DND-41 (cell line): Measurements from ENCODE around the gene KRT2.

Experiments
- ATAC-seq: fragments of 200-7000 bp; cut with Tn5 transposase; 3 replicates; pipeline ENCODE4 v1.9.1; 2021; ENCODE audit warnings: low read depth; ENCODE audit not compliant: insufficient read depth
- DNase-seq: peaks from one replicate; pipeline ENCODE4 v3.0.0-alpha.2; 2020
- H2AFZ ChIP-seq: 2 replicates; pipeline ENCODE4 v1.6.0; 2012; ENCODE audit warnings: low read depth, low read length
- H3K27ac ChIP-seq: 2 replicates; pipeline ENCODE4 v1.5.1; 2012; ENCODE audit warnings: low read length, inconsistent platforms
- H3K27me3 ChIP-seq: fragments of 200-600 bp; sonication (generic); 2 replicates; pipeline ENCODE4 v1.6.0; 2012; ENCODE audit warnings: low read length, mild to moderate bottlenecking, inconsistent platforms; ENCODE audit not compliant: insufficient read depth, poor library complexity
- H3K36me3 ChIP-seq: 2 replicates; pipeline ENCODE4 v1.5.1; 2012; ENCODE audit warnings: low read length, inconsistent platforms; ENCODE audit not compliant: insufficient read depth
- H3K4me1 ChIP-seq: 2 replicates; pipeline ENCODE4 v1.5.1; 2012; ENCODE audit warnings: mild to moderate bottlenecking, low read length; ENCODE audit not compliant: insufficient read depth
- H3K4me2 ChIP-seq: 2 replicates; pipeline ENCODE4 v1.6.0; 2012; ENCODE audit warnings: mild to moderate bottlenecking, moderate library complexity, low read length, inconsistent platforms; ENCODE audit not compliant: insufficient read depth
- H3K4me3 ChIP-seq, 2 experiments: fragments of 200-600 bp in 1 of 2; shearing (Covaris generic) in 1 of 2; 2 replicates each; pipeline ENCODE4 v1.5.1; 2012 to 2016; ENCODE audit warnings: inconsistent platforms in 2 of 2, low read length in 2 of 2, mild to moderate bottlenecking in 2 of 2, low read depth in 1 of 2, moderate library complexity in 1 of 2
- H3K79me2 ChIP-seq: 2 replicates; pipeline ENCODE4 v1.6.0; 2012; ENCODE audit warnings: low read length, inconsistent platforms; ENCODE audit not compliant: insufficient read depth
- H3K9ac ChIP-seq: 2 replicates; pipeline ENCODE4 v1.6.0; 2012; ENCODE audit warnings: low read depth, mild to moderate bottlenecking, inconsistent platforms, low read length, moderate library complexity
- H3K9me3 ChIP-seq: 2 replicates; pipeline ENCODE4 v1.5.1; 2012; ENCODE audit warnings: low read length, moderate library complexity, mild to moderate bottlenecking, inconsistent platforms; ENCODE audit not compliant: insufficient read depth, severe bottlenecking
- H4K20me1 ChIP-seq: 2 replicates; pipeline ENCODE4 v1.6.0; 2012; ENCODE audit warnings: low read length; ENCODE audit not compliant: insufficient read depth
- CTCF ChIP-seq: IDR thresholded peaks from 2 replicates; pipeline ENCODE4 v1.5.1; 2012; ENCODE audit warnings: borderline replicate concordance, low read length, moderate library complexity, mild to moderate bottlenecking; ENCODE audit not compliant: poor library complexity, severe bottlenecking; ENCODE audit errors: extremely low read depth
- EZH2 ChIP-seq: IDR thresholded peaks from 3 replicates; pipeline ENCODE4 v1.6.1; 2012; ENCODE audit warnings: borderline replicate concordance, low read depth, mild to moderate bottlenecking, moderate library complexity, low read length, inconsistent platforms; ENCODE audit not compliant: severe bottlenecking

KRT2 gene

GRCh38 chr12:52688481-52688880 is 36.5 kb upstream of the KRT2 start:
- Histone ChIP-seq H3K9me3 (no peaks in the 10 kb centered on the region), H2AFZ (no peak overlapping the region), H3K4me2 (no peak overlapping the region), H3K36me3 (no peaks in the 10 kb centered on the region), H3K9ac (no peak overlapping the region), H3K4me3 (no peak overlapping the region), H3K79me2 (no peaks in the 10 kb centered on the region), H3K4me1 (no peaks in the 10 kb centered on the region), H4K20me1 (no peaks in the 10 kb centered on the region; the same call in 1 of the 2 replicates), H3K27ac (no peak overlapping the region), H3K27me3 (peaks cover 27% of the 10 kb centered on the region)
- TF ChIP-seq CTCF (no peak), EZH2 (no peak)
- ATAC-seq (no peak), DNase-seq (no peak)

DNA sequence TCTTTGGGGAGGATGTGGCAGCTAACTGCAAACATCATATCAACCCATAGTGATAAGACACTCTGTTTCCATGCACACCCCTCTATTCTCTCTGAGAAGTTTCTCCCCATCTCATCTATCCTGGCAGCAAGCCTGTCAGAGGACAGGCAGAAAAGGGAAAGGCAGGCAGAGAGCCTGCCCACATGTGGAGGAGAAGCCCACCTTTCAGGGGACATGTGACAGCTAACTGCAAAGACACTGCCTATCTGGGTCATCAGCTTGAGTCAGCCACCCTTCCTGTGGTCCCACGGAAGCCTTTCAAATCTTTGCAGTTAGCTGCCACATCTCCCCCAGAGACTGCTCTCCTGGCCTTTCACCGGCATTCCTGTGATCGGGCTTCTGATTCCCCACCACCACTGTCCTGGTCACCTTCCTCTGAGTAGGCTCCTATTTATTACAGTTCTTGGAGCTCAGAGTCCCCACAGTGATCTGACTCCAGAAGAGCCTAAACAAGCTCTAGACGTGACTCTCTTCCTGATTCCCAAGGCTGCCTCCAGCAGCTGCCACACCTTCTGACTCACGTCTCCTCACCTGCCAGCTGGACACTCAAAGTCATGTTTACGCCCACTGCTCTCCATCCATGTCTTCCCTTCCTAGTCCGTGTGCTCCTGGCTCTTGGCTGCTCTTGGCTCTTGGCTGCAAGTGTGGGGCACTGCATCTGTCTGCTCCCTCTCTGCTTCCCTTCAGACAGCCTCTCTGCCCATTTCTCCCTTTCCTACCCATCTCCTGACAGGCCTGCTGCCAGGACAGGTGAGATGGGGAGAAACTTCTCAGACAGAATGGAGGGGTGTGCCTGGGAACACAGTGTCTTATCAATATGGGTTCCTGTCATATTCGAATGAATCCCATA is 35.7 kb upstream of the KRT2 start:
- no peaks in the 10 kb centered on the region for H3K79me2 ChIP-seq
- no peak for ATAC-seq
- no peak overlapping the region for H2AFZ ChIP-seq
- peaks cover 19% of the 10 kb centered on the region for H3K27me3 ChIP-seq
- DNase-seq: no peak
- no peak overlapping the region for H3K9ac ChIP-seq
- H3K4me2 ChIP-seq: no peak overlapping the region
- H3K27ac ChIP-seq: no peak overlapping the region
- H3K9me3 ChIP-seq: no peaks in the 10 kb centered on the region
- H3K4me3 ChIP-seq: no peak overlapping the region
- H4K20me1 ChIP-seq: no peaks in the 10 kb centered on the region; the same call in 1 of the 2 replicates
- TF ChIP-seq EZH2 (no peak), CTCF (no peak)
- no peaks in the 10 kb centered on the region for H3K4me1 ChIP-seq
- no peaks in the 10 kb centered on the region for H3K36me3 ChIP-seq

DNA sequence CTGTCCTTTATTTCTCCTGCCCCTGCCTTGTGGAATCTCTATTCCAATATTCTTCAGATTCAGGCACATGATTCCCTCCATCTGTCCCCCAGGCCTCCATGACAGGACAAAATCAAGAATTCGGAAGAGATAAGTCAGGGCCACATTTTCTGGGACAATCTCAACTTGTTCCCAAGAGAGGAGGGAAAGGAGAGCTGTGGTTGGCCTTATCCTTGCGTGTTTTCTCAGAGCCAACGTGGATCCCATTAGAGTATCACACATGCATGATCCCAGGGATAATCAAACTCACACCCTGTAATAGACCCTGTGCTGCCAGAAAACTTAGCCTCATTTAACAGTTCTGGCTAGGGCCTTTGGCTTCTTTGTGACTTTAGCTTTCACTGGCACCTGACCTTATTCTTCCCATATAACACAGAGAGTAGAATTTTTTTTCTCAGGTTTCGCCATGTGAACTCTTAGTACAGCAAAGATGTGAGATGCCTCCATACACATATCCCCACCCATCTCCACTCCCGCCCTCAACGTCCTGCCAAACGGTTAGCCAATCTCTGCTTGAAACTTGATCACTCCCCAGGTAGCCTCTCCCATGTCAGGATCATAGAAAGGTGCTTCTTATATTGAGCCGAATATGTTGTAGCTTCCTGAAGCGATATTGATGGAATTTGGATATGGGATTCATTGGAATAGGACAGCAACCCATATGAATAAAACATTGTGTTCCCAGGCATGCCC is 34.9 kb upstream of the KRT2 start:
- TF ChIP-seq CTCF (no peak), EZH2 (no peak)
- Histone ChIP-seq H3K79me2 (no peaks in the 10 kb centered on the region), H4K20me1 (no peaks in the 10 kb centered on the region; the same call in 1 of the 2 replicates), H2AFZ (no peak overlapping the region), H3K27ac (no peak overlapping the region), H3K36me3 (no peaks in the 10 kb centered on the region), H3K4me3 (no peak overlapping the region), H3K4me1 (no peaks in the 10 kb centered on the region), H3K27me3 (peaks cover 17% of the 10 kb centered on the region), H3K9ac (no peak overlapping the region), H3K9me3 (no peaks in the 10 kb centered on the region), H3K4me2 (no peak overlapping the region)
- DNase-seq (no peak), ATAC-seq (no peak)
